Measurements from ENCODE around the gene UNC13C. TPM values are rescaled to one million over a fixed set of nuclear protein-coding genes. Genes with fewer than 3 reads are reported as not detected.

Gene UNC13C
- total and polyA plus RNA-seq, 4 donors = 0.05 to 16.0 (median 0.12) TPM; not detected in 1

GRCh38 chr15:54605556-54605955, 627.3 kb downstream of the UNC13C start:
- H3K36me3 ChIP-seq (ENCODE audit: control insufficient read depth in 4 of 4, insufficient read depth in 4 of 4, low read length in 4 of 4) = no peaks in the 10 kb centered on the region
- no peak overlapping the region for H3K9ac ChIP-seq (ENCODE audit: insufficient read depth in 1 of 2, low read length in 2 of 2)
- ATAC-seq (ENCODE audit: insufficient read depth, low FRiP score) = no peak
- no peak overlapping the region for H3K27ac ChIP-seq (ENCODE audit: low read depth in 1 of 2, low read length in 1 of 2)
- peaks cover 0 to 49% (median 0%) of the 10 kb centered on the region in 5 donors for H3K4me1 ChIP-seq (ENCODE audit: control insufficient read depth in 5 of 5, insufficient read depth in 5 of 5, low read length in 5 of 5)
- peak in 1 of 3 donors; percentile 16 for DNase-seq
- H3K4me3 ChIP-seq = no peak overlapping the region
- H3K9me3 ChIP-seq (ENCODE audit: control insufficient read depth in 4 of 4, insufficient read depth in 3 of 4, low read length in 3 of 4) = no peaks in the 10 kb centered on the region
- no peak for TF ChIP-seq CTCF (IDR thresholded peaks at IDR 0.05; ENCODE audit: control extremely low read depth, extremely low read depth)
- no peaks in the 10 kb centered on the region for H3K27me3 ChIP-seq (ENCODE audit: control insufficient read depth in 3 of 3, insufficient read depth in 3 of 3, low read length in 2 of 3)
- WGBS, 2 donors = 90 to 93% methylated on average over 4 of the region's 4 CpGs

- no peak overlapping the region for H3K27ac ChIP-seq (ENCODE audit: low read depth in 1 of 2, low read length in 1 of 2)
- no peaks in the 10 kb centered on the region for H3K27me3 ChIP-seq (ENCODE audit: control insufficient read depth in 3 of 3, insufficient read depth in 3 of 3, low read length in 2 of 3)
- 65 to 70% methylated on average over 1 of the region's 1 CpG for WGBS, 2 donors
- H3K9ac ChIP-seq (ENCODE audit: insufficient read depth in 1 of 2, low read length in 2 of 2) = no peak overlapping the region
- H3K4me1 ChIP-seq (ENCODE audit: control insufficient read depth in 5 of 5, insufficient read depth in 5 of 5, low read length in 5 of 5) = peaks cover 0 to 45% (median 0%) of the 10 kb centered on the region in 5 donors
- DNase-seq = peak; percentile 22 to 91 (median 88)
- ATAC-seq (ENCODE audit: insufficient read depth, low FRiP score) = no peak
- no peaks in the 10 kb centered on the region for H3K9me3 ChIP-seq (ENCODE audit: control insufficient read depth in 4 of 4, insufficient read depth in 3 of 4, low read length in 3 of 4)
- no peaks in the 10 kb centered on the region for H3K36me3 ChIP-seq (ENCODE audit: control insufficient read depth in 4 of 4, insufficient read depth in 4 of 4, low read length in 4 of 4)
- no peak for TF ChIP-seq CTCF (IDR thresholded peaks at IDR 0.05; ENCODE audit: control extremely low read depth, extremely low read depth)
- no peak overlapping the region for H3K4me3 ChIP-seq
Observed at GRCh38 chr15:54608876-54609835, 630.9 kb downstream of the UNC13C start.

GRCh38 chr15:54618120-54618519, 639.9 kb downstream of the UNC13C start:
- H3K4me3 ChIP-seq = no peak overlapping the region
- no peak for DNase-seq
- ATAC-seq (ENCODE audit: insufficient read depth, low FRiP score) = no peak
- H3K27ac ChIP-seq (ENCODE audit: low read depth in 1 of 2, low read length in 1 of 2) = no peak overlapping the region
- no peaks in the 10 kb centered on the region for H3K36me3 ChIP-seq (ENCODE audit: control insufficient read depth in 4 of 4, insufficient read depth in 4 of 4, low read length in 4 of 4)
- no peaks in the 10 kb centered on the region for H3K4me1 ChIP-seq (ENCODE audit: control insufficient read depth in 5 of 5, insufficient read depth in 5 of 5, low read length in 5 of 5)
- H3K9me3 ChIP-seq (ENCODE audit: control insufficient read depth in 4 of 4, insufficient read depth in 3 of 4, low read length in 3 of 4) = peaks cover 0 to 4% (median 0%) of the 10 kb centered on the region in 4 donors
- no peak for TF ChIP-seq CTCF (IDR thresholded peaks at IDR 0.05; ENCODE audit: control extremely low read depth, extremely low read depth)
- no peaks in the 10 kb centered on the region for H3K27me3 ChIP-seq (ENCODE audit: control insufficient read depth in 3 of 3, insufficient read depth in 3 of 3, low read length in 2 of 3)
- 78 to 88% methylated on average over 2 of the region's 2 CpGs for WGBS, 2 donors
- H3K9ac ChIP-seq (ENCODE audit: insufficient read depth in 1 of 2, low read length in 2 of 2) = no peak overlapping the region

All from lung (tissue), 12 donors.